ENCODE results near the gene INSM1. TPM values are rescaled to one million over a fixed set of nuclear protein-coding genes. Genes with fewer than 3 reads are reported as not detected.
"Not testable (repeated sequence)": the region's sequence is repeated elsewhere in the genome, so short reads cannot be mapped to it uniquely, and the experiment has no call there.

INSM1 gene
- polyA plus RNA-seq, 1 experiment, result not detected

DNA sequence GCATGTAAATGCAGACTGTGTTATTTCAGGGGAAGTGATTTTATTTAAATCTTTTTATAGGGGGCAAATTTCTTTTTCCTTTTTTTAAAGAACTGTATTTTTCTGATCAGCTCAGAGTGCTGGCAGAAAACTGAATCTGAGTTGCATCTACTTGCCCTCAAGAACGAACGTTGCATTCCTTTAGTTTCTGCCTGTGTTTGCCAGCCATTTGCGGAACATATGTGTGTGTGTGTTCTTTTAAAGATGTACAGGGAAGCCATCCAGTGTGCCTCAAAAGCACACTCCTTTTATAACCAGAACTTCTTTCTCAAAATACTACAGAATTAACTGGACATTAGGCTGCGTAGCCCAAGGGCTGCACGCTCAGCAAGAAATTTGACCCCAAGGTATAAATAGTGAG is 25.8 kb upstream of the INSM1 start:
- no peak for DNase-seq (ENCODE audit: low read depth, low spot score)
- no peak overlapping the region for H3K27ac ChIP-seq (ENCODE audit: low read depth, low read length)
- ChIA-PET CTCF (interaction anchor here (0.6 to 1.2 kb wide), 3 partner anchors 17 to 252 kb away, joined by 3 to 5 read pairs (median 3); no protein-coding TSS in a partner anchor), POLR2A (no interaction called here)
- H3K27me3 ChIP-seq (ENCODE audit: control insufficient read depth, insufficient read depth, low read length), result peaks cover 3% of the 10 kb centered on the region
- no peak overlapping the region for H3K4me3 ChIP-seq (ENCODE audit: low read depth, low read length)
- no peaks in the 10 kb centered on the region for H3K9me3 ChIP-seq (ENCODE audit: control insufficient read depth, insufficient read depth, low read length)
- TF ChIP-seq, protein P1, sequence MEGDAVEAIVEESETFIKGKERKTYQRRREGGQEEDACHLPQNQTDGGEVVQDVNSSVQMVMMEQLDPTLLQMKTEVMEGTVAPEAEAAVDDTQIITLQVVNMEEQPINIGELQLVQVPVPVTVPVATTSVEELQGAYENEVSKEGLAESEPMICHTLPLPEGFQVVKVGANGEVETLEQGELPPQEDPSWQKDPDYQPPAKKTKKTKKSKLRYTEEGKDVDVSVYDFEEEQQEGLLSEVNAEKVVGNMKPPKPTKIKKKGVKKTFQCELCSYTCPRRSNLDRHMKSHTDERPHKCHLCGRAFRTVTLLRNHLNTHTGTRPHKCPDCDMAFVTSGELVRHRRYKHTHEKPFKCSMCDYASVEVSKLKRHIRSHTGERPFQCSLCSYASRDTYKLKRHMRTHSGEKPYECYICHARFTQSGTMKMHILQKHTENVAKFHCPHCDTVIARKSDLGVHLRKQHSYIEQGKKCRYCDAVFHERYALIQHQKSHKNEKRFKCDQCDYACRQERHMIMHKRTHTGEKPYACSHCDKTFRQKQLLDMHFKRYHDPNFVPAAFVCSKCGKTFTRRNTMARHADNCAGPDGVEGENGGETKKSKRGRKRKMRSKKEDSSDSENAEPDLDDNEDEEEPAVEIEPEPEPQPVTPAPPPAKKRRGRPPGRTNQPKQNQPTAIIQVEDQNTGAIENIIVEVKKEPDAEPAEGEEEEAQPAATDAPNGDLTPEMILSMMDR (IDR thresholded peaks at IDR 0.05; ENCODE audit: low read depth, low read length), result no peak

DNA sequence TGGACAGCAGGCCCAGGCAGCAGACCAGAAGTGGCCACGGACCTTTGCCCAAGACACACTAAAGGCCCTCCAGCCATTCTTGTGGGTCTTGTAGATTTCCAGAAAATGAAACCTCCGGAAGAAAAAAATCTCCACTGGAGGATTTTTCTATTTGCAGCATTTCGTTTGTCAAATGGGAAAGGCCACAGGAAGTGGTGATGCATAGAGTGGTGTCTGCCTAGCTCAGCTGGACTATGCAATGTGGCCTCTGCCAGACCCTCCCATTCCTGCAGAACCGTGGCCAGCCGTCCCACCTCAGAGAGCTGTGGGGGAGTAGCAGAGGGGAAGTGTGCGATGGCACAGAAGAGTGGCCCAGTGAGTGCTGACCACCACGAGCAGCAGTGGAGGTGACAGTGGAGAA is 24.0 kb upstream of the INSM1 start:
- H3K9me3 ChIP-seq (ENCODE audit: control insufficient read depth, insufficient read depth, low read length), result no peaks in the 10 kb centered on the region
- H3K27ac ChIP-seq (ENCODE audit: low read depth, low read length), result no peak overlapping the region
- no peak overlapping the region for H3K4me3 ChIP-seq (ENCODE audit: low read depth, low read length)
- CTCF ChIA-PET, result no interaction called here
- POLR2A ChIA-PET, result no interaction called here
- TF ChIP-seq, protein P1 (IDR thresholded peaks at IDR 0.05; ENCODE audit: low read depth, low read length), result no peak
- DNase-seq (ENCODE audit: low read depth, low spot score), result no peak
- H3K27me3 ChIP-seq (ENCODE audit: control insufficient read depth, insufficient read depth, low read length), result peaks cover 3% of the 10 kb centered on the region

DNA sequence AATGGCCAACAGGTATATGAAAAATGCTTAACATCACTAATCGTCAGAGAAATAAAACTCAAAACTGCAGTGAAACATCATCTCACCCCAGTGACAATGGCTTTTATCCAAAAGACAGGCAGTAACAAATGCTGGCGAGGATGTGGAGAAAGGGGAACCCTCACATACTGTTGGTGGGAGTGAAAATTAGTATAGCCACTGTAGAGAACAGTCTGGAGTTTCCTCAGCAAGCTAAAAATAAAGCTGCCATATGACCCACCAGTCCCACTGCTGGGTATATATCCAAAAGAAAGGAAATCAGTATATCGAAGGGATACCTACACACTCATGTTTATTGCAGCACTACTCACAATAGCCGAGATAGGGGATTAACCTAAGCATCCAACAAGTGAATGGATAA is 23.4 kb upstream of the INSM1 start:
- H3K27me3 ChIP-seq (ENCODE audit: control insufficient read depth, insufficient read depth, low read length), result peaks cover 3% of the 10 kb centered on the region
- no peak overlapping the region for H3K4me3 ChIP-seq (ENCODE audit: low read depth, low read length)
- CTCF ChIA-PET, result no interaction called here
- no peaks in the 10 kb centered on the region for H3K9me3 ChIP-seq (ENCODE audit: control insufficient read depth, insufficient read depth, low read length)
- POLR2A ChIA-PET, result no interaction called here
- DNase-seq (ENCODE audit: low read depth, low spot score), result no peak
- H3K27ac ChIP-seq (ENCODE audit: low read depth, low read length), result no peak overlapping the region
- TF ChIP-seq, protein P1 (IDR thresholded peaks at IDR 0.05; ENCODE audit: low read depth, low read length), result no peak

DNA sequence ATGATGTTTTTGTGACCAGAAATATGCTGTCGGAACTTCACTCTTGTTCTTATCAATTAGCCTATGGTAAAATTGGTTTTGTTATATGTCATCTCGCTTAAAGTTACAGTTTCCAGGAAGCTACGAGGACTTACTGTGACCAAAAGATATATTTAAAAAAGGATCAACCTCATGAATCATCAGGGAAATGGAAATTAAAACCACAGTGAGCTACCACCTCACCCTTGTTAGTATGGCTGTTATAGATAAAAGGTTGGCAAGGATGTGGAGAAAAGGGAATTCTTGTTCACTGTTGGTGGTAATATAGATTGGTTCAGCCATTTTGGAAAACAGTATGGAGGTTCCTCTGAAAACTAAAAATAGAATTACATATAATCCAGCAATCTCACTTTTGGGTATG is 14.3 kb upstream of the INSM1 start:
- CTCF ChIA-PET, result no interaction called here
- no peak overlapping the region for H3K27ac ChIP-seq (ENCODE audit: low read depth, low read length)
- TF ChIP-seq, protein P1 (IDR thresholded peaks at IDR 0.05; ENCODE audit: low read depth, low read length), result no peak
- DNase-seq (ENCODE audit: low read depth, low spot score), result no peak
- no peaks in the 10 kb centered on the region; the same call in 1 of the 2 replicates for H3K9me3 ChIP-seq (ENCODE audit: control insufficient read depth, insufficient read depth, low read length)
- no peak overlapping the region for H3K4me3 ChIP-seq (ENCODE audit: low read depth, low read length)
- no peaks in the 10 kb centered on the region for H3K27me3 ChIP-seq (ENCODE audit: control insufficient read depth, insufficient read depth, low read length)
- POLR2A ChIA-PET, result no interaction called here

DNA sequence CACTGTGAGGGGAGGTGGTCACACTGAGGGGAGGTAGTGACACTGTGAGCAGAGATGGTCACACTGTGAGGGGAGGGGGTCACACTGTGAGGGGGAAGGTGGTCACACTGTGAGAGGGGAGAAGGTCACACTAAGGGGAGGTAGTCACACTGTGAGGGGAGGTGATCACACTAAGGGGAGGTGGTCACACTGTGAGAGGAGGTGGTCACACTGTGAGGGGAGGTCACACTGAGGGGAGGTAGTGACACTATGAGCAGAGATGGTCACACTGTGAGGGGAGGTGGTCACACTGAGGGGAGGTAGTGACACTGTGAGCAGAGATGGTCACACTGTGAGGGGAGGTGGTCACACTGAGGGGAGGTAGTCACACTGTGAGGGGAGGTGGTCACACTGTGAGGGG is 12.4 kb upstream of the INSM1 start:
- H3K27ac ChIP-seq (ENCODE audit: low read depth, low read length); H3K4me3 ChIP-seq (ENCODE audit: low read depth, low read length); DNase-seq (ENCODE audit: low read depth, low spot score); H3K27me3 ChIP-seq (ENCODE audit: control insufficient read depth, insufficient read depth, low read length); H3K9me3 ChIP-seq (ENCODE audit: control insufficient read depth, insufficient read depth, low read length); CTCF ChIA-PET; POLR2A ChIA-PET: not testable (repeated sequence)

DNA sequence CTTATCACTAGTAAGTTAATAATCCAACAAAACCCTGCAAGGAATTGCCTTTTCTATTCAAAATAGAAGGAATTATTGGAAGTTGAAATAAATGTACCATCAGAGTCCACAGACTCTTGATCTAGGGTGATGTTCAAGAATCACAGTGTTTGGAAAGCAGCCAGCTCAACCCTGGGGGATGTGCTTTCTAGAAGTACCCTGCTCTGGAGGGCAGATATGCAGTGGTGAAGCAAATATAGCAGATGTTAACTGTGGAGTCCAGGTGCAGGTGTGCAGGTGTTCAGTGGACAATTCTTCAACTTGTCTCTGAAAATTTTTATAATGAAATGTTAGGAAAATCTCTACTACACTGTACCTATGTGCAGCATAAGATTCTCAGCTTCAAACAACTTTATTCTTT is 9.1 kb upstream of the INSM1 start:
- H3K9me3 ChIP-seq (ENCODE audit: control insufficient read depth, insufficient read depth, low read length), result peaks cover under 1% of the 10 kb centered on the region
- POLR2A ChIA-PET, result no interaction called here

More for the DNA sequence above, 9.1 kb upstream of the INSM1 start:
- DNase-seq (ENCODE audit: low read depth, low spot score), result no peak
- CTCF ChIA-PET, result interaction anchor here (0.7 to 2.7 kb wide), 7 partner anchors 17 to 275 kb away, joined by 3 to 22 read pairs (median 3); no protein-coding TSS in a partner anchor
- no peak overlapping the region for H3K27ac ChIP-seq (ENCODE audit: low read depth, low read length)
- peaks cover 30% of the 10 kb centered on the region for H3K27me3 ChIP-seq (ENCODE audit: control insufficient read depth, insufficient read depth, low read length)
- H3K4me3 ChIP-seq (ENCODE audit: low read depth, low read length), result no peak overlapping the region
- TF ChIP-seq, protein P1 (IDR thresholded peaks at IDR 0.05; ENCODE audit: low read depth, low read length), result no peak
